Osteoblast (primary cell): ENCODE results near the gene DPP6. TPM values are rescaled to one million over a fixed set of nuclear protein-coding genes. Genes with fewer than 3 reads are reported as not detected.

Experiments used
- DNase-seq: peaks from one replicate; pipeline ENCODE4 v3.0.0; 2011; ENCODE audit warnings: low spot score, mixed read lengths; ENCODE audit not compliant: insufficient read length; ENCODE audit errors: missing footprints
- H2AFZ ChIP-seq: 2 replicates; pipeline ENCODE4 v1.6.0; 2011; ENCODE audit warnings: mild to moderate bottlenecking, low read length
- H3K27ac ChIP-seq: 2 replicates; pipeline ENCODE4 v1.5.1; 2011; ENCODE audit warnings: mild to moderate bottlenecking, low read depth, low read length, moderate library complexity
- H3K27me3 ChIP-seq: 2 replicates; pipeline ENCODE4 v1.6.0; 2012; ENCODE audit warnings: mild to moderate bottlenecking, control low read depth, inconsistent platforms, low read length, moderate library complexity; ENCODE audit not compliant: insufficient read depth
- H3K36me3 ChIP-seq: 2 replicates; pipeline ENCODE4 v1.5.1; 2011; ENCODE audit warnings: mild to moderate bottlenecking, low read length, control low read depth, moderate library complexity; ENCODE audit not compliant: insufficient read depth
- H3K4me1 ChIP-seq: 2 replicates; pipeline ENCODE4 v1.5.1; 2011; ENCODE audit warnings: mild to moderate bottlenecking, low read length, control low read depth, moderate library complexity; ENCODE audit not compliant: insufficient read depth
- H3K4me2 ChIP-seq: 2 replicates; pipeline ENCODE4 v1.6.0; 2011; ENCODE audit warnings: mild to moderate bottlenecking, low read length; ENCODE audit not compliant: insufficient read depth
- H3K4me3 ChIP-seq: fragments of 200-600 bp; sonication (generic); 3 replicates; pipeline ENCODE4 v1.5.1; 2012; ENCODE audit warnings: mild to moderate bottlenecking, low read length, inconsistent platforms; ENCODE audit not compliant: insufficient read depth
- H3K79me2 ChIP-seq: 2 replicates; pipeline ENCODE4 v1.6.0; 2012; ENCODE audit warnings: mild to moderate bottlenecking, low read length, control low read depth, inconsistent platforms; ENCODE audit not compliant: insufficient read depth
- H3K9me3 ChIP-seq: 2 replicates; pipeline ENCODE4 v1.5.1; 2011; ENCODE audit warnings: low read depth, low read length, control low read depth
- H4K20me1 ChIP-seq: 2 replicates; pipeline ENCODE4 v1.6.0; 2012; ENCODE audit warnings: mild to moderate bottlenecking, low read length, control low read depth; ENCODE audit not compliant: insufficient read depth
- total RNA-seq: library from RNA; depleted of rRNA; stranded (reverse); fragments of >200 nt; gene quantifications from 2 replicates; pipeline ENCODE4 v1.2.3, GENCODE V29; 2012
- TF ChIP-seq, protein P1 (sequence below): IDR thresholded peaks from 2 replicates; pipeline ENCODE4 v1.5.1; 2011; ENCODE audit warnings: mild to moderate bottlenecking, low read depth, low read length, moderate library complexity; ENCODE audit errors: extremely low read depth

DPP6 gene
- total RNA-seq, 1 donor, result not detected

DNA sequence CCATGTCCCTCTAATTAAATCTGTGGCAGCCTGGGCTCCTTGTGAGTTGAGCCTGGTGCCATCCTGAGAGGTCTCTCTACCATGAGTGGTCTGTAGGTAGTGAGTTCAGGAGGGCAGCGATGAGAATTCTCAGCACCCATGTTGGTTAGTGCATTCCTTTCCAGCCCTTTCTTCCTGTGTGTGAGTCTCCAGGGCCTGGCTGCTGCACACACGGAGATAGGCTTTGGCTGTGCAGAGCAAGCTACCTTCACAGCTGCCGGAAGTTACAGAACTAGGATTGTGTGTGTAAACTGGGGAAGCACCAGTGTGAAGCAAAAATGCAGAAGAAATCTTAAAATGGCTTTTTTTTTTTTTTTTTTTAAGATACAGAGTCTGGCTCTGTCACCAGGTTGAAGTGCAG, 592.2 kb downstream of the DPP6 start:
- Histone ChIP-seq H4K20me1 (no peaks in the 10 kb centered on the region), H3K27ac (no peak overlapping the region), H3K36me3 (no peaks in the 10 kb centered on the region), H3K4me2 (no peak overlapping the region), H3K79me2 (no peaks in the 10 kb centered on the region), H2AFZ (no peak overlapping the region), H3K4me1 (no peaks in the 10 kb centered on the region), H3K4me3 (no peak overlapping the region), H3K9me3 (peaks cover 6% of the 10 kb centered on the region), H3K27me3 (no peaks in the 10 kb centered on the region)
- TF ChIP-seq, protein P1, sequence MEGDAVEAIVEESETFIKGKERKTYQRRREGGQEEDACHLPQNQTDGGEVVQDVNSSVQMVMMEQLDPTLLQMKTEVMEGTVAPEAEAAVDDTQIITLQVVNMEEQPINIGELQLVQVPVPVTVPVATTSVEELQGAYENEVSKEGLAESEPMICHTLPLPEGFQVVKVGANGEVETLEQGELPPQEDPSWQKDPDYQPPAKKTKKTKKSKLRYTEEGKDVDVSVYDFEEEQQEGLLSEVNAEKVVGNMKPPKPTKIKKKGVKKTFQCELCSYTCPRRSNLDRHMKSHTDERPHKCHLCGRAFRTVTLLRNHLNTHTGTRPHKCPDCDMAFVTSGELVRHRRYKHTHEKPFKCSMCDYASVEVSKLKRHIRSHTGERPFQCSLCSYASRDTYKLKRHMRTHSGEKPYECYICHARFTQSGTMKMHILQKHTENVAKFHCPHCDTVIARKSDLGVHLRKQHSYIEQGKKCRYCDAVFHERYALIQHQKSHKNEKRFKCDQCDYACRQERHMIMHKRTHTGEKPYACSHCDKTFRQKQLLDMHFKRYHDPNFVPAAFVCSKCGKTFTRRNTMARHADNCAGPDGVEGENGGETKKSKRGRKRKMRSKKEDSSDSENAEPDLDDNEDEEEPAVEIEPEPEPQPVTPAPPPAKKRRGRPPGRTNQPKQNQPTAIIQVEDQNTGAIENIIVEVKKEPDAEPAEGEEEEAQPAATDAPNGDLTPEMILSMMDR, result no peak
- no peak for DNase-seq

DNA sequence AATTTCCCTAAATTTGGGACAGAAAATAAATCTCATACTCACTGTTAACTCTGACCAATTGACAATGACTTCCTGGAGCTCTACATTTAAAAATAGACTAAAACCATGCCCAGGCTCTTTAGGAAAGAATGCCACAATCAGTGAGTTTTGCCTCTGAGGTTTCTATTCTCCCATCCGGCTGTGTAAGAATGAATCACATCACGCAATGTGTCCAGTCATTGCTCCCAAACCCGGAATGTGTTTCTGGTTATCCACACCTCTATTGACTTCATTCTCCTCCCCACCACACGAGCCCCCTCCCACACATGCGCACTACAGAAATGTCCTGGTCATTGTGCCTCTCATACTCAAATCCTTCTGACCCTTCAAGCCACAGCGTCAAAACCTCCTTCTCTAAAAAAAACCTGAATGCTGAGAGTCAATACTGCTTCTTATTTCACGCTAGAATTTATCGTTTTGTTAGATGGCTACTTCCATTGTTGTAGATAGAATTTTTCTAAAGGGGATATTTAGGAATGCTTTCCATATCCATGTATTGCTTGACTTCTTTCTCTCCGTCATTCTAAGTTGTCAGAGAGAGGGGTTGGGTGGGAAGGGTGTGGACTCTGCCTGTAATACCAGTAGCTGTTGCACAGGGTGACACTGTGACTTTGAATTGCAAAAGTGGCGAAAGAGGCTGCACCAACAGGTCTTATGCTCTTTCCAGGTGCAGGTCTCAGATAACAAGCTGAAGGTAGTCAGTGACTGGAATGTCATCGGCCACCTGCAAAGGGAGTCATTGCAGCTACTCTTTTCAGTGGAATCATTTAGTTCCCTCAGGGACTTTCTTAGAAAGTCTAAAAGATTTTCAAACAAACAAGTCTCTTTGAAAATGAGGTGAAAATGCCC, 594.2 kb downstream of the DPP6 start:
- Histone ChIP-seq H4K20me1 (no peaks in the 10 kb centered on the region), H2AFZ (no peak overlapping the region), H3K4me3 (no peak overlapping the region), H3K36me3 (no peaks in the 10 kb centered on the region), H3K4me2 (no peak overlapping the region), H3K27me3 (no peaks in the 10 kb centered on the region), H3K4me1 (no peaks in the 10 kb centered on the region), H3K79me2 (no peaks in the 10 kb centered on the region), H3K9me3 (peaks cover 6% of the 10 kb centered on the region), H3K27ac (no peak overlapping the region)
- TF ChIP-seq, protein P1, result no peak
- no peak for DNase-seq

DNA sequence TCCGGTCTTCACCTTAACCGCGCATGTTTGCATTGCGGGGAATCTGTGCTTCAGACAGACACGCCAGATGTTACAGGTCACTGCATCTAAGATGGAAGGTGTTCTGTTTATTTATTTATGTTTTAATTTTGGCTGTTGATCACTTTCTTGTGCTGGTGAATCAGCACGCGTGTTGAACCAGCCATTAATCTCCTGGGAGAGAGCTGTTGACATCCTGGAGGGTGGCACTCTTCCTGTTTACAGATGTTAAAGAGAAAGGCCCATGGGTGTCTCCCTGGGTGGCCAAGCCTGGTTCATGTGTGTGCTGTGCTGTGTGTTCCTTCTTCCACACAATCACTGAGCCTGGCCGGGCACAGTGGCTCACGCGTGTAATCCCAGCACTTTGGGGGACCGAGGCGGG, 595.4 kb downstream of the DPP6 start:
- Histone ChIP-seq H3K27me3 (no peaks in the 10 kb centered on the region), H3K36me3 (no peaks in the 10 kb centered on the region), H2AFZ (no peak overlapping the region), H3K4me2 (no peak overlapping the region), H3K79me2 (no peaks in the 10 kb centered on the region), H3K27ac (no peak overlapping the region), H4K20me1 (no peaks in the 10 kb centered on the region), H3K4me3 (no peak overlapping the region), H3K4me1 (no peaks in the 10 kb centered on the region), H3K9me3 (peaks cover 2% of the 10 kb centered on the region)
- TF ChIP-seq, protein P1, result no peak
- no peak for DNase-seq

DNA sequence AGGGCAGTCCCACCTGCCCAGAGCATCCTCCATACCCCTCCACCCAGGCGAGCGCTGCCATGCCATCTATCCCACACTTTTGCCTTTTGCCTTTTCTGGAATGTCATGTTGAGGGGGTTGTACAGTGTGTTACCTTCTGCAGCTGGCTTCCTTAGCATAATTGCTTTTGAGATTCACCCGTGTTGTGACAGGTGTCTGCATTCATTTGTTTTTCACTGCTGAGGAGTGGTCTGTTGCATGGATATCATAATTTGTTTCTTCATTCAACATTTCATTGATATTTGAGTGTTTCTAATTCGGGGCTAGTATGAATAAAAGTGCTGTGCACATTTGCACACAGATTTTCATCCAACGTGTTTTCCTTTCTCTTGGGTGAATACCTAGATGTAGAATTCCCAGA, 596.8 kb downstream of the DPP6 start:
- Histone ChIP-seq H3K4me3 (no peak overlapping the region), H2AFZ (no peak overlapping the region), H3K4me2 (no peak overlapping the region), H4K20me1 (no peaks in the 10 kb centered on the region), H3K79me2 (no peaks in the 10 kb centered on the region), H3K27me3 (no peaks in the 10 kb centered on the region), H3K36me3 (no peaks in the 10 kb centered on the region), H3K9me3 (peaks cover 2% of the 10 kb centered on the region), H3K4me1 (no peaks in the 10 kb centered on the region), H3K27ac (no peak overlapping the region)
- DNase-seq, result no peak
- TF ChIP-seq, protein P1, result no peak
